Measurements from ENCODE around the gene DLEC1.

The DLEC1 gene, protein sequence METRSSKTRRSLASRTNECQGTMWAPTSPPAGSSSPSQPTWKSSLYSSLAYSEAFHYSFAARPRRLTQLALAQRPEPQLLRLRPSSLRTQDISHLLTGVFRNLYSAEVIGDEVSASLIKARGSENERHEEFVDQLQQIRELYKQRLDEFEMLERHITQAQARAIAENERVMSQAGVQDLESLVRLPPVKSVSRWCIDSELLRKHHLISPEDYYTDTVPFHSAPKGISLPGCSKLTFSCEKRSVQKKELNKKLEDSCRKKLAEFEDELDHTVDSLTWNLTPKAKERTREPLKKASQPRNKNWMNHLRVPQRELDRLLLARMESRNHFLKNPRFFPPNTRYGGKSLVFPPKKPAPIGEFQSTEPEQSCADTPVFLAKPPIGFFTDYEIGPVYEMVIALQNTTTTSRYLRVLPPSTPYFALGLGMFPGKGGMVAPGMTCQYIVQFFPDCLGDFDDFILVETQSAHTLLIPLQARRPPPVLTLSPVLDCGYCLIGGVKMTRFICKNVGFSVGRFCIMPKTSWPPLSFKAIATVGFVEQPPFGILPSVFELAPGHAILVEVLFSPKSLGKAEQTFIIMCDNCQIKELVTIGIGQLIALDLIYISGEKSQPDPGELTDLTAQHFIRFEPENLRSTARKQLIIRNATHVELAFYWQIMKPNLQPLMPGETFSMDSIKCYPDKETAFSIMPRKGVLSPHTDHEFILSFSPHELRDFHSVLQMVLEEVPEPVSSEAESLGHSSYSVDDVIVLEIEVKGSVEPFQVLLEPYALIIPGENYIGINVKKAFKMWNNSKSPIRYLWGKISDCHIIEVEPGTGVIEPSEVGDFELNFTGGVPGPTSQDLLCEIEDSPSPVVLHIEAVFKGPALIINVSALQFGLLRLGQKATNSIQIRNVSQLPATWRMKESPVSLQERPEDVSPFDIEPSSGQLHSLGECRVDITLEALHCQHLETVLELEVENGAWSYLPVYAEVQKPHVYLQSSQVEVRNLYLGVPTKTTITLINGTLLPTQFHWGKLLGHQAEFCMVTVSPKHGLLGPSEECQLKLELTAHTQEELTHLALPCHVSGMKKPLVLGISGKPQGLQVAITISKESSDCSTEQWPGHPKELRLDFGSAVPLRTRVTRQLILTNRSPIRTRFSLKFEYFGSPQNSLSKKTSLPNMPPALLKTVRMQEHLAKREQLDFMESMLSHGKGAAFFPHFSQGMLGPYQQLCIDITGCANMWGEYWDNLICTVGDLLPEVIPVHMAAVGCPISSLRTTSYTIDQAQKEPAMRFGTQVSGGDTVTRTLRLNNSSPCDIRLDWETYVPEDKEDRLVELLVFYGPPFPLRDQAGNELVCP (N-terminal part only)

DNA sequence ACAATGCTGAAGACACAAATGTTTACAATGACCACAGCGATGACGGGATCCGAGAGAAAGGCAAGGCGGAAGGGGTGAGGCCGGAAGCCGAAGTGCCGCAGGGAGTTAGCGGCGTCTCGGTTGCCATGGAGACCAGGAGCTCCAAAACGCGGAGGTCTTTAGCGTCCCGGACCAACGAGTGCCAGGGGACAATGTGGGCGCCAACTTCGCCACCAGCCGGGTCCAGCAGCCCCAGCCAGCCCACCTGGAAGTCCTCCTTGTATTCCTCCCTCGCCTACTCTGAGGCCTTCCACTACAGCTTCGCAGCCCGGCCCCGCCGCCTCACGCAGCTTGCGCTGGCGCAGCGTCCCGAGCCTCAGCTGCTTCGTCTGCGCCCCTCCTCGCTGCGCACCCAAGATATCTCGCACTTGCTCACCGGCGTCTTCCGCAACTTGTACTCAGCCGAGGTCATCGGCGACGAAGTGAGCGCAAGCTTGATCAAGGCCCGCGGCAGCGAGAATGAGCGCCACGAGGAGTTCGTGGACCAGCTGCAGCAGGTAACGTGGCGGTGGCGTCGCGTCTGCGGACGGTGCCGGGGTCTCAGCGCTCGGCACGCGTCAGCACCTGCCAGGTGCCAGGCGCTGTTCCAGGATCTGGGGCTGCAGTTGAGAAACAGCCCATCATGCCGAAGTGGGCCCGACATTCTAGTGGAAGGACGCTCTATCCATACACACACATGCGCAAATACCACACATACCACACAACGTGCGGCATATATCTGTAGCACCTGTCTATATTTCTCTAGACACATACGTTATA is at the start of gene DLEC1:
Gene DLEC1 (plus strand): TSS at position 108 of the 798 bp plus-strand sequence. CDS start 18 bp downstream, at position 126.
- no peaks in the 10 kb centered on the region for H3K36me3 ChIP-seq (replicated peaks)
- in situ Hi-C loops (cut with HindIII; ENCODE audit: low pct_ligation_motif_present, low sequenced_read_pairs) = no loop called here
- no peak within 1 kb of the TSS for H3K27ac ChIP-seq
- TF ChIP-seq, protein P1, sequence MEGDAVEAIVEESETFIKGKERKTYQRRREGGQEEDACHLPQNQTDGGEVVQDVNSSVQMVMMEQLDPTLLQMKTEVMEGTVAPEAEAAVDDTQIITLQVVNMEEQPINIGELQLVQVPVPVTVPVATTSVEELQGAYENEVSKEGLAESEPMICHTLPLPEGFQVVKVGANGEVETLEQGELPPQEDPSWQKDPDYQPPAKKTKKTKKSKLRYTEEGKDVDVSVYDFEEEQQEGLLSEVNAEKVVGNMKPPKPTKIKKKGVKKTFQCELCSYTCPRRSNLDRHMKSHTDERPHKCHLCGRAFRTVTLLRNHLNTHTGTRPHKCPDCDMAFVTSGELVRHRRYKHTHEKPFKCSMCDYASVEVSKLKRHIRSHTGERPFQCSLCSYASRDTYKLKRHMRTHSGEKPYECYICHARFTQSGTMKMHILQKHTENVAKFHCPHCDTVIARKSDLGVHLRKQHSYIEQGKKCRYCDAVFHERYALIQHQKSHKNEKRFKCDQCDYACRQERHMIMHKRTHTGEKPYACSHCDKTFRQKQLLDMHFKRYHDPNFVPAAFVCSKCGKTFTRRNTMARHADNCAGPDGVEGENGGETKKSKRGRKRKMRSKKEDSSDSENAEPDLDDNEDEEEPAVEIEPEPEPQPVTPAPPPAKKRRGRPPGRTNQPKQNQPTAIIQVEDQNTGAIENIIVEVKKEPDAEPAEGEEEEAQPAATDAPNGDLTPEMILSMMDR (IDR thresholded peaks at IDR 0.05; ENCODE audit: low read depth, low read length, missing control alignments) = no peak
- peak; percentile 38 for DNase-seq
- H3K4me3 ChIP-seq (ENCODE audit: low read depth, low read length) = peak within 1 kb of the TSS; percentile 60
- H3K27me3 ChIP-seq (replicated peaks) = no peaks in the 10 kb centered on the region

DNA sequence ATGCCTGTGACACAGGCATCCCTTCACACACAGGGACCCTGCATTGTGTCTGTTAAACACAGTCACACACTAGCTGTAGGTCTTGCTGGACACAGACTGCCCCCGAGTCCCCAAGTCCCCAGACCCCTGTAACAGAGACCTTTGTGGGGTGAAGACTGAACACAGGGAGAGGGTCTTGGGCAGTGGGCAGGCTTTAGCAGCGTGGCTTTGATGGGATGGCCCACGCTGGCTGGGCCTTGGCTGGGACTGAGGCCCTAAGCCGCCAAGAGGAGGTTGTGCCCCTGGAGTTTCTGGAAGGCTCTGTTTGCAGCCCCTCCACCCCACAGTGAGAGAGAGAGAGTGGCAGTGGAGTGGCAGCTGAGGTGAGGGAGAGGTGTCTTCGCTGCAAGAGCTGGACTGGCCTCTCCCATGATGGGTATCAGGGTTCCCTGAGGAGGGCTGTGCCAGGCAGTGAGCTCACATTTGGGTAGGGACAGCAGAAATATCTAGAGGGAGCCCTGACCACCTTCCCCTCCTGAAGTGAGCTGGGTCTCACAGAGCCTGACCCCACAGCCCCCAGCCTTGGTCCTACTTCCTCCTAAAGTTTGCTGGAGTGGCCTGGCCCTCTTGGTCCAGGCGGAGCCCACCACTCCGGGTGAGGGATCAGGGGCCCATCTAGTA is 49.1 kb upstream of the DLEC1 start:
- no peak for DNase-seq
- Histone ChIP-seq H3K36me3 (replicated peaks) (no peaks in the 10 kb centered on the region), H3K27me3 (replicated peaks) (no peaks in the 10 kb centered on the region), H3K4me3 (ENCODE audit: low read depth, low read length) (no peak overlapping the region), H3K27ac (no peak overlapping the region)
- TF ChIP-seq, protein P1 (IDR thresholded peaks at IDR 0.05; ENCODE audit: low read depth, low read length, missing control alignments) = no peak
- in situ Hi-C loops (cut with HindIII; ENCODE audit: low pct_ligation_motif_present, low sequenced_read_pairs) = no loop called here

DNA sequence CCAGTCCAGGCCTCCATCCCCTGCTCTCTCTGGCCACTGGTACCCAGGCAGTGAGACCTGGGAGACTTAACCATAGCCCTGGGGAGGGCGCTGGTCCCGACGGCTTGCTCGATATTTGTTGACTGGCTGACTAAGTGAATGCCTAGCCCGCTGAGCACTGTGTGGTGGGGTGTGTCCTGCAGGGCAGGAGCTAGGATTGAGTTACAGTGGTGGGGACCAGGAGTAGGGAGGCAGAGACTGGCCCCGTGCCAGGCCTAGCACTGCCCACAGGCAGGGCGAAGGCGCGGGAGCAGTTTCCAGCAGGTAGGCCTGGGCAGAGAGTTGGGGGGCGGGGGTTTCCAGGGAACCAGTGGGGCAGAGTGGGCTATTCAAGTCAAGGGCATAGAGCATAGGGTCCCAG is 48.5 kb upstream of the DLEC1 start, which contains the start of gene VILL:
Gene VILL (plus strand): TSS at position 260 of the 400 bp plus-strand sequence. CDS start 2,887 bp downstream, outside the sequence.
- TF ChIP-seq, protein P1 (IDR thresholded peaks at IDR 0.05; ENCODE audit: low read depth, low read length, missing control alignments) = no peak
- H3K4me3 ChIP-seq (ENCODE audit: low read depth, low read length) = no peak within 1 kb of the TSS
- H3K27me3 ChIP-seq (replicated peaks) = no peaks in the 10 kb centered on the region
- no peaks in the 10 kb centered on the region for H3K36me3 ChIP-seq (replicated peaks)
- in situ Hi-C loops (cut with HindIII; ENCODE audit: low pct_ligation_motif_present, low sequenced_read_pairs) = no loop called here
- H3K27ac ChIP-seq = no peak within 1 kb of the TSS
- DNase-seq = no peak

DNA sequence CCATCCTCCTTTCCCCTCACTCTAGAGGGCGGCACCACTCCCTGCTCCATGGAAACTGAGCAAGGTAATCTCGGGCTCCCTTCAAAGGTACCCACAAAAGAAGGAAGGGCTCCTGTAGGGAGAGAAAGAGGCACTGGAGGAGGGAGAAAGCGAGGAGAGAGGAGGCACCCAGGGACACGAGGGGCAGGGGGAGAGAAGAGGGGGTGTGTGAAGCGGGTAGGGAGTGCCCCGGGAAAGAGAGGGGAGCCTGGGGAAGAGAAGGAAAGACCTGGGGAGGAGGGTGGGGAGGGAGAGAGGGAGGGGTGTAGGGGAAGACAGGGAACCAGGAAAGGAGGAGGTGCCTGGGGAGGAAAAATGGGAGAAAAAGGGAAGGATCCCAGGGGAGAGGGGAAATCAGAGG is 47.9 kb upstream of the DLEC1 start:
- no peak for DNase-seq
- H3K27me3 ChIP-seq (replicated peaks) = no peaks in the 10 kb centered on the region
- TF ChIP-seq, protein P1 (IDR thresholded peaks at IDR 0.05; ENCODE audit: low read depth, low read length, missing control alignments) = no peak
- in situ Hi-C loops (cut with HindIII; ENCODE audit: low pct_ligation_motif_present, low sequenced_read_pairs) = no loop called here
- H3K36me3 ChIP-seq (replicated peaks) = no peaks in the 10 kb centered on the region
- no peak overlapping the region for H3K27ac ChIP-seq
- no peak overlapping the region for H3K4me3 ChIP-seq (ENCODE audit: low read depth, low read length)

Data from brain microvascular endothelial cell (primary cell).